ENCODE measurements around the gene ABCA6.

Gene ABCA6

DNA sequence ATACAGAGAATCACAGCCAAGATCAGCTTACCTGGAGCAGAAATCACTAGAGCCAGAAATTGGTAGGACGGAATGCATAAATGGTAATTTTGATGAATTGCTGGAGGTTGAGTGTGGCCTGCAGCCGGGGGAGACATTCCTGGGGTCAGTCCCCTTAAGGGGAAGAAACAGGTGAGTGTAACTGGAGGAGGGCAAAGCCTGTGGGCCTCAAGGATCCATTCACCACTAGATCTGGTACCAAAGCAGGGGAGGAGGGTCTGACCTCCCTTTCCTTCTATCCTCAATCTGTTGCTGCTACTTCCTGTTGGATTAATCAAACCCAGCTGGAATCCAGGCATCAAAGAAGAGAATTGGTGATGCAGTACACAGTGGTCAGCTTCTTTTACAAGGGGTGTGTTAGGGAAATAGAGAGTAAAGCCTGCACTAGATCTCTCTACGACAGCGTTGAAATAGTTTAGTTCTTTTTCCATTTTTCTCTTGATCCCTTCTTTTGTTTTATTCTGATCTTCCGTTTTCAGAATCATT, 72.4 kb downstream of the ABCA6 start:
- no peak for TF ChIP-seq EP300 (IDR thresholded peaks at IDR 0.05; ENCODE audit: borderline replicate concordance)
- TF ChIP-seq TCF12 (IDR thresholded peaks at IDR 0.05; ENCODE audit: low read depth), result no peak
- TF ChIP-seq, protein P1, sequence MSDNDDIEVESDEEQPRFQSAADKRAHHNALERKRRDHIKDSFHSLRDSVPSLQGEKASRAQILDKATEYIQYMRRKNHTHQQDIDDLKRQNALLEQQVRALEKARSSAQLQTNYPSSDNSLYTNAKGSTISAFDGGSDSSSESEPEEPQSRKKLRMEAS (IDR thresholded peaks at IDR 0.05), result no peak
- TF ChIP-seq FOXM1 (IDR thresholded peaks at IDR 0.05; ENCODE audit: borderline replicate concordance, low read depth), result no peak
- no peak for TF ChIP-seq YY1 (IDR thresholded peaks at IDR 0.05; ENCODE audit: low read depth)
- no peak for TF ChIP-seq CREB1 (IDR thresholded peaks at IDR 0.05; ENCODE audit: low read depth)
- no peak for TF ChIP-seq TEAD4 (IDR thresholded peaks at IDR 0.05)
- no peak for TF ChIP-seq CEBPB (IDR thresholded peaks at IDR 0.05)
- TF ChIP-seq, protein P2, sequence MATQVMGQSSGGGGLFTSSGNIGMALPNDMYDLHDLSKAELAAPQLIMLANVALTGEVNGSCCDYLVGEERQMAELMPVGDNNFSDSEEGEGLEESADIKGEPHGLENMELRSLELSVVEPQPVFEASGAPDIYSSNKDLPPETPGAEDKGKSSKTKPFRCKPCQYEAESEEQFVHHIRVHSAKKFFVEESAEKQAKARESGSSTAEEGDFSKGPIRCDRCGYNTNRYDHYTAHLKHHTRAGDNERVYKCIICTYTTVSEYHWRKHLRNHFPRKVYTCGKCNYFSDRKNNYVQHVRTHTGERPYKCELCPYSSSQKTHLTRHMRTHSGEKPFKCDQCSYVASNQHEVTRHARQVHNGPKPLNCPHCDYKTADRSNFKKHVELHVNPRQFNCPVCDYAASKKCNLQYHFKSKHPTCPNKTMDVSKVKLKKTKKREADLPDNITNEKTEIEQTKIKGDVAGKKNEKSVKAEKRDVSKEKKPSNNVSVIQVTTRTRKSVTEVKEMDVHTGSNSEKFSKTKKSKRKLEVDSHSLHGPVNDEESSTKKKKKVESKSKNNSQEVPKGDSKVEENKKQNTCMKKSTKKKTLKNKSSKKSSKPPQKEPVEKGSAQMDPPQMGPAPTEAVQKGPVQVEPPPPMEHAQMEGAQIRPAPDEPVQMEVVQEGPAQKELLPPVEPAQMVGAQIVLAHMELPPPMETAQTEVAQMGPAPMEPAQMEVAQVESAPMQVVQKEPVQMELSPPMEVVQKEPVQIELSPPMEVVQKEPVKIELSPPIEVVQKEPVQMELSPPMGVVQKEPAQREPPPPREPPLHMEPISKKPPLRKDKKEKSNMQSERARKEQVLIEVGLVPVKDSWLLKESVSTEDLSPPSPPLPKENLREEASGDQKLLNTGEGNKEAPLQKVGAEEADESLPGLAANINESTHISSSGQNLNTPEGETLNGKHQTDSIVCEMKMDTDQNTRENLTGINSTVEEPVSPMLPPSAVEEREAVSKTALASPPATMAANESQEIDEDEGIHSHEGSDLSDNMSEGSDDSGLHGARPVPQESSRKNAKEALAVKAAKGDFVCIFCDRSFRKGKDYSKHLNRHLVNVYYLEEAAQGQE (IDR thresholded peaks at IDR 0.05; ENCODE audit: low read depth), result no peak
- no peak for TF ChIP-seq NFIC (IDR thresholded peaks at IDR 0.05)
- no peak for TF ChIP-seq EGR1 (IDR thresholded peaks at IDR 0.05)
- TF ChIP-seq TAF1 (IDR thresholded peaks at IDR 0.05; ENCODE audit: low read depth), result no peak
- TF ChIP-seq, protein P3, sequence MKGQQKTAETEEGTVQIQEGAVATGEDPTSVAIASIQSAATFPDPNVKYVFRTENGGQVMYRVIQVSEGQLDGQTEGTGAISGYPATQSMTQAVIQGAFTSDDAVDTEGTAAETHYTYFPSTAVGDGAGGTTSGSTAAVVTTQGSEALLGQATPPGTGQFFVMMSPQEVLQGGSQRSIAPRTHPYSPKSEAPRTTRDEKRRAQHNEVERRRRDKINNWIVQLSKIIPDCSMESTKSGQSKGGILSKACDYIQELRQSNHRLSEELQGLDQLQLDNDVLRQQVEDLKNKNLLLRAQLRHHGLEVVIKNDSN (IDR thresholded peaks at IDR 0.05), result no peak
- no peak for TF ChIP-seq RAD21 (IDR thresholded peaks at IDR 0.05; ENCODE audit: low read depth)
- TF ChIP-seq ZBTB7A (IDR thresholded peaks at IDR 0.05; ENCODE audit: low read depth), result no peak

DNA sequence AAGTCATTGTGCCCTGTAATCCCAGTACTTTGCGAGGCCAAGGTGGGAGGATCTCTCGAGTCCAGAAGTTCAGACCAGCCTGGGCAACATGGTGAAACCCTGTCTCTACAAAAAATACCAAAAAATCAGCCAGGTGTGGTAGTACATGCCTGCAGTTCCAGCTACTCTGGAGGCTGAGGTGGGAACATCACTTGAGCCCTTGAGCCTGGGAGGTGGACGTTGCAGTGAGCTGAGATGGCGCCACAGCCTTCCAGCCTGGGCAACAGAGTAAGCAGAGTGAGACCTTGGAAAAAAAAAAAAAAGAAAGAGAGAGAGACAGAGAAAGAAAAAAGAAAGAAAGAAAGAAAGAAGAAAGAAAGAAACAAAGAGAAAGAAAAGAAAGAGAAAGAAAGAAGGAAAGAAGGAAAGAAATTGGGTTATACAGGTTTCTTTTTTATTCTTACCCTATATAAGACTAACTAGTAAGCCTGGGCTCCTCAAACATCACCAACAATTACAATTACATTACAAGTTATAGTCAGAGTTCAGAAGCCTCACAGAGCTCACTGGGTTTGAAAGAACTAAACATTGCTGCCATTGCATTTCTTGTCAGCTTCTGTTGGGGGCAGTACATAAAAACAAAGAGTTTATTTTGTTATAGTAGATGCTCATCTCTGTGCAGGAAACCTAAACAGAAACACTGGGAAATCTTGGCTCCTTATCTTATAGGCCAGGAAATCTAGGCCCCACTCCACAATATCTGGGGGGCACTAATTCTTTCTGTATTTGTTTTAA, 74.2 kb downstream of the ABCA6 start:
- TF ChIP-seq EGR1 (IDR thresholded peaks at IDR 0.05) (no peak), FOXM1 (IDR thresholded peaks at IDR 0.05; ENCODE audit: borderline replicate concordance, low read depth) (no peak), TEAD4 (IDR thresholded peaks at IDR 0.05) (no peak), RAD21 (IDR thresholded peaks at IDR 0.05; ENCODE audit: low read depth) (no peak), NFIC (IDR thresholded peaks at IDR 0.05) (no peak), YY1 (IDR thresholded peaks at IDR 0.05; ENCODE audit: low read depth) (no peak), CEBPB (IDR thresholded peaks at IDR 0.05) (no peak), TAF1 (IDR thresholded peaks at IDR 0.05; ENCODE audit: low read depth) (no peak), CREB1 (IDR thresholded peaks at IDR 0.05; ENCODE audit: low read depth) (no peak), EP300 (IDR thresholded peaks at IDR 0.05; ENCODE audit: borderline replicate concordance) (no peak), TCF12 (IDR thresholded peaks at IDR 0.05; ENCODE audit: low read depth) (no peak), ZBTB7A (IDR thresholded peaks at IDR 0.05; ENCODE audit: low read depth) (no peak)
- TF ChIP-seq, protein P1 (IDR thresholded peaks at IDR 0.05), result no peak
- TF ChIP-seq, protein P2 (IDR thresholded peaks at IDR 0.05; ENCODE audit: low read depth), result no peak
- TF ChIP-seq, protein P3 (IDR thresholded peaks at IDR 0.05), result no peak

- TF ChIP-seq CREB1 (IDR thresholded peaks at IDR 0.05; ENCODE audit: low read depth), result no peak
- TF ChIP-seq YY1 (IDR thresholded peaks at IDR 0.05; ENCODE audit: low read depth), result no peak
- TF ChIP-seq EGR1 (IDR thresholded peaks at IDR 0.05), result no peak
- no peak for TF ChIP-seq TAF1 (IDR thresholded peaks at IDR 0.05; ENCODE audit: low read depth)
- TF ChIP-seq, protein P3 (IDR thresholded peaks at IDR 0.05), result no peak
- TF ChIP-seq TEAD4 (IDR thresholded peaks at IDR 0.05), result no peak
- no peak for TF ChIP-seq ZBTB7A (IDR thresholded peaks at IDR 0.05; ENCODE audit: low read depth)
- no peak for TF ChIP-seq EP300 (IDR thresholded peaks at IDR 0.05; ENCODE audit: borderline replicate concordance)
- no peak for TF ChIP-seq CEBPB (IDR thresholded peaks at IDR 0.05)
- no peak for TF ChIP-seq NFIC (IDR thresholded peaks at IDR 0.05)
- TF ChIP-seq, protein P1 (IDR thresholded peaks at IDR 0.05), result no peak
Observed at GRCh38 chr17:69066482-69066881, 75.2 kb downstream of the ABCA6 start.

DNA sequence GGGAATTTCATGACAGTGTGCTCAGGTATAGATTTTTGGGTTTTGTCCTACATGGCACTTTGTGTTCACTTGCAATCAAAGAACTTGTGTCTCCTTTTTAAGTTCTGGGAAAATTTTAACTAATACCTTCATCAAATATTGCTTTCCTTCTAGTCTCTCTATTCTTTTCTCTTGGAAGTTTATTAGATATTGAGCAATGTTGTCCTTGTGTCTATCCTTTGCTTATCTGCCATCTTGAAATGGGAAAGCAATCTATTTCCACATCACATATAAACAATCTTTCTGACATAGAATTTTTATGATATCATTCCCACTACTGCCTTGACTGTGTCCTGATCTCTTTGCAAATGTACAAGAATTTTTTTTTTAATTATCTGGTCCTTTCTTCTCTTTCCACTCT, 76.6 kb downstream of the ABCA6 start:
- TF ChIP-seq YY1 (IDR thresholded peaks at IDR 0.05; ENCODE audit: low read depth), result no peak

DNA sequence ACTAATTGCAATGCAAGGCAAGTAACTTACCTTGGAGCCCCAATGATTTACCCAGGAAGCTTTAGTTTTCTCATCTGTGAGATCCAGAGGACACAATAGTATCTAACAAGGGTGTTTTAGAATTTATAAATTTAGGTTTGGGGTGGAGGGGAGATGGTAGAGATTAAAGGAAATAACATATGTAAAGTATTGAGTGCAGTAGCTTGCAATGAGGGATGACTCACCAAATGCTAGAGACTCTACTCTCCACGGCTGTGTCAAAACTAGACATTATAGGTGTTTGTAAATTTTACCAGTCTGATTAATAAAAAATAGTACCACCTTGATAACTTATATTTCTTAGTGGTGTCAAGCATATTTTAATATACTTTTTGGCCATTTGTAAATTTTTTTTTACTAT, 77.2 kb downstream of the ABCA6 start:
- no peak for TF ChIP-seq CEBPB (IDR thresholded peaks at IDR 0.05)
- TF ChIP-seq EP300 (IDR thresholded peaks at IDR 0.05; ENCODE audit: borderline replicate concordance), result no peak
- no peak for TF ChIP-seq TEAD4 (IDR thresholded peaks at IDR 0.05)
- no peak for TF ChIP-seq FOXM1 (IDR thresholded peaks at IDR 0.05; ENCODE audit: borderline replicate concordance, low read depth)
